Hepatocyte (in vitro differentiated cells): ENCODE data around the gene BCKDK.

Experiments
- CTCF ChIP-seq: fragments of 200-600 bp; sonication (generic); IDR thresholded peaks from 2 replicates; pipeline ENCODE4 v1.5.1; 2016; ENCODE audit warnings: antibody characterized with exemption, mild to moderate bottlenecking; ENCODE audit not compliant: poor library complexity
- EZH2 ChIP-seq: fragments of 200-600 bp; sonication (generic); IDR thresholded peaks from 2 replicates; pipeline ENCODE4 v1.6.1; 2016; ENCODE audit warnings: antibody characterized with exemption, mild to moderate bottlenecking, borderline replicate concordance
- EZH2phosphoT487 ChIP-seq: fragments of 200-600 bp; sonication (generic); IDR thresholded peaks from one replicate; pipeline ENCODE4 v1.6.1; 2018; ENCODE audit warnings: antibody characterized with exemption, mild to moderate bottlenecking, low read depth, moderate library complexity; ENCODE audit not compliant: unreplicated experiment, severe bottlenecking

DNA sequence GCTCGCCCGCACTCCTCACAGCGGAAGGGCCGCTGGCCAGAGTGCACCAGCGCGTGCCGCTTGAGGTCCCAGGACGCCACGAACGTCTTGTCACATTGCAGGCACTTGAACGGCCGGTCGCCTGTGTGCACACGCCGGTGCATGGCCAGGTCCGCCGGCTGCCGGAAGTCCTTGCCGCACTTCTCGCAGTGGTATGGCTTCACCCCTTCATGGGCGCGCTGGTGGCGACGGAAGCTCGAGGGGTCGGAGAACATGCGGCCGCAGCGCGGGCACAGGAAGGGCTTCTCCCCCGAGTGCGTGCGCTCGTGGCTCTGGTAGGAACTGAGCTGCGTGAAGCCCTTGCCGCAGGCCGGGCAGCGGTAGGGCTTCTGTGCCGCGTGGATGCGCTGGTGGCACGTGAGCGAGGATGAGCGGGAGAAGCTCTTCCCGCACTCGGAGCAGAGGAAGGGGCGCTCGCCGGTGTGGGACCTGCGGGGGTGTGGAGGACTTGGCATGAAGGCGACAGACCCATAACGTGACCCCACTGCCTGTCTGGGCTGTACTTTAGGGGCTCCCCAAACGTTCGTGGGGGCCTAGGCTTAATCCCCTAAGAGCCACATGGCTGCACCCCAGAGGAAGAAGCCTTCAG lies 46.3 kb upstream of the BCKDK start:
- TF ChIP-seq EZH2 (no peak), CTCF (no peak), EZH2phosphoT487 (no peak)
